ENCODE data around the gene RPL10. TPM values are rescaled to one million over a fixed set of nuclear protein-coding genes. Genes with fewer than 3 reads are reported as not detected.
A peak's percentile ranks its signal among the peaks of the same experiment; 100 is the strongest.

The RPL10 gene
- total and polyA plus RNA-seq, 2 of the 13 experiments (the other 11 are each of a cell fraction or from before 2014, with no cell fraction given) = 2,381 to 4,713 TPM

DNA sequence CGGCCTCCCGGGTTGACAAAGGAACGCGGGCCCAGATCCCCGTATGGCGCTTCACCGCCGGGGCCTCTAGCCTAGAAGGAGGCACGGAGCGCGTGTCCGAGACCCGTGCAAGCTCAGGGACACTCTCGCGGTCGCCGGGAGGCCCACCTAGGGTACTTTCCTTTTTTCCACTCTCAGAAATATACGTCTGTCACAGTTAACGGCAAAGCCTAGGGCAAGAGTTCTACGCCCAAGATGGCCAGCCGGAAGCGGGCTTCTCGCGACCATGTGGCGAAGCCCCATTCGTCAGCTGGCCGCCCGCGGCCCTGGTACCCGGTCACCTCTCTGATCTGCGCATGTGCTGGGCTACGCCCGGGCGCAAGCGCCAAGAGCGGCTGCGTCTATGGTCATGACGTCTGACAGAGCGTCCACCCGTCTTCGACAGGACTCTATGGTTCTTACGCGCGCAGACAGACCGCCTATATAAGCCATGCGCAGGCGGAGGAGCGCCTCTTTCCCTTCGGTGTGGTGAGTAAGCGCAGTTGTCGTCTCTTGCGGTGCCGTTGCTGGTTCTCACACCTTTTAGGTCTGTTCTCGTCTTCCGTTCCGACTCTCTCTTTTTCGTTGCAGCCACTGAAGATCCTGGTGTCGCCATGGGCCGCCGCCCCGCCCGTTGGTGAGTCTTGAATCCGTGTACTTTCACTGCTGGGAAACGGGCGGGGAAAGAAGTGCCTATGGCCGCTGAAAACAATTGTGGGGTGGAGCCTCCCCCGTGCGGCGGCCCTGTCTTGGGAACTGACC lies at the start of gene RPL10 (continued):
- TF ChIP-seq FOXC1 (CRISPR knock-in tag; IDR thresholded peaks at IDR 0.05; ENCODE audit: borderline replicate concordance) (no peak), DNMT3B (CRISPR knock-in tag; conservative IDR thresholded peaks at IDR 0.05) (no peak), SMAD9 (CRISPR knock-in tag; IDR thresholded peaks at IDR 0.05) (no peak), HES4 (CRISPR knock-in tag; IDR thresholded peaks at IDR 0.05; ENCODE audit: borderline replicate concordance) (peak; percentile 19; the same call in 1 of the 2 replicates), GRHL1 (CRISPR knock-in tag; conservative IDR thresholded peaks at IDR 0.05) (no peak), NFKB2 (CRISPR knock-in tag; IDR thresholded peaks at IDR 0.05; ENCODE audit: borderline replicate concordance) (peak; percentile 65), ZNF264 (CRISPR knock-in tag; IDR thresholded peaks at IDR 0.05) (0 out of 2 replicates have a peak, but pooled peaks have one; percentile 37), HNRNPLL (IDR thresholded peaks at IDR 0.05; ENCODE audit: low read depth, low read length, poor library complexity, severe bottlenecking) (peak; percentile 70), XBP1 (CRISPR knock-in tag; IDR thresholded peaks at IDR 0.05) (peak; percentile 92; the same call in 1 of the 2 replicates), ZNF12 (CRISPR knock-in tag; IDR thresholded peaks at IDR 0.05) (no peak), PREB (CRISPR knock-in tag; IDR thresholded peaks at IDR 0.05) (no peak), REPIN1 (CRISPR knock-in tag; IDR thresholded peaks at IDR 0.05; ENCODE audit: borderline replicate concordance, low read depth) (no peak), TAF15 (IDR thresholded peaks at IDR 0.05; ENCODE audit: low read depth, low read length, poor library complexity, severe bottlenecking) (no peak)
- TF ChIP-seq, protein P1, sequence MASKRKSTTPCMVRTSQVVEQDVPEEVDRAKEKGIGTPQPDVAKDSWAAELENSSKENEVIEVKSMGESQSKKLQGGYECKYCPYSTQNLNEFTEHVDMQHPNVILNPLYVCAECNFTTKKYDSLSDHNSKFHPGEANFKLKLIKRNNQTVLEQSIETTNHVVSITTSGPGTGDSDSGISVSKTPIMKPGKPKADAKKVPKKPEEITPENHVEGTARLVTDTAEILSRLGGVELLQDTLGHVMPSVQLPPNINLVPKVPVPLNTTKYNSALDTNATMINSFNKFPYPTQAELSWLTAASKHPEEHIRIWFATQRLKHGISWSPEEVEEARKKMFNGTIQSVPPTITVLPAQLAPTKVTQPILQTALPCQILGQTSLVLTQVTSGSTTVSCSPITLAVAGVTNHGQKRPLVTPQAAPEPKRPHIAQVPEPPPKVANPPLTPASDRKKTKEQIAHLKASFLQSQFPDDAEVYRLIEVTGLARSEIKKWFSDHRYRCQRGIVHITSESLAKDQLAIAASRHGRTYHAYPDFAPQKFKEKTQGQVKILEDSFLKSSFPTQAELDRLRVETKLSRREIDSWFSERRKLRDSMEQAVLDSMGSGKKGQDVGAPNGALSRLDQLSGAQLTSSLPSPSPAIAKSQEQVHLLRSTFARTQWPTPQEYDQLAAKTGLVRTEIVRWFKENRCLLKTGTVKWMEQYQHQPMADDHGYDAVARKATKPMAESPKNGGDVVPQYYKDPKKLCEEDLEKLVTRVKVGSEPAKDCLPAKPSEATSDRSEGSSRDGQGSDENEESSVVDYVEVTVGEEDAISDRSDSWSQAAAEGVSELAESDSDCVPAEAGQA (IDR thresholded peaks at IDR 0.05; ENCODE audit: low read depth) = peak; percentile 79
- TF ChIP-seq, protein P1 (CRISPR knock-in tag; IDR thresholded peaks at IDR 0.05; ENCODE audit: borderline replicate concordance) = no peak
- TF ChIP-seq, protein P2, sequence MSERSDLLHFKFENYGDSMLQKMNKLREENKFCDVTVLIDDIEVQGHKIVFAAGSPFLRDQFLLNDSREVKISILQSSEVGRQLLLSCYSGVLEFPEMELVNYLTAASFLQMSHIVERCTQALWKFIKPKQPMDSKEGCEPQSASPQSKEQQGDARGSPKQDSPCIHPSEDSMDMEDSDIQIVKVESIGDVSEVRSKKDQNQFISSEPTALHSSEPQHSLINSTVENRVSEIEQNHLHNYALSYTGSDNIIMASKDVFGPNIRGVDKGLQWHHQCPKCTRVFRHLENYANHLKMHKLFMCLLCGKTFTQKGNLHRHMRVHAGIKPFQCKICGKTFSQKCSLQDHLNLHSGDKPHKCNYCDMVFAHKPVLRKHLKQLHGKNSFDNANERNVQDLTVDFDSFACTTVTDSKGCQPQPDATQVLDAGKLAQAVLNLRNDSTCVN (CRISPR knock-in tag; IDR thresholded peaks at IDR 0.05; ENCODE audit: borderline replicate concordance) = 0 out of 2 replicates have a peak, but pooled peaks have one; percentile 25

All from HepG2 (cell line).